ENCODE results near the gene MRPS15.

The MRPS15 gene

DNA sequence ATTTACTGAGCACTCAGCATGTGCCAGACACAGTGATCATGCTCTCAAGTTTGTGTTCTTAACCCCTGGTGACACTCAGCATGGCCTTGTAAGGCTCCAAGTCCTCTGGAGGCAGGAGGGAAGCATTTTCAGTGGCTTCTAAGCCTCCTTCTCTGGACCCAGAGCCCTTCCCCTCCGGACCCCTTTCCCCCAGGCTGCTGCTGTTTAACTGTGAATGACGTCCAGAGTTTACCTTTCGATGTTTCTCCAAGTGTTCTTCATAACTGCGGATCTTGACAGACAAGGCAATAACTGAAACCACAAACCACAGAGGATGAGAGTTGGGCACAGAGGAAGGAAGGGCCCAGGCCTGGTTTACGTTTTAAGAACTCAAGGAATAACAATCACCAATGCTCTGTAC lies 6.5 kb downstream of the MRPS15 start:
- DNase-seq (ENCODE audit: low read depth): no peak

DNA sequence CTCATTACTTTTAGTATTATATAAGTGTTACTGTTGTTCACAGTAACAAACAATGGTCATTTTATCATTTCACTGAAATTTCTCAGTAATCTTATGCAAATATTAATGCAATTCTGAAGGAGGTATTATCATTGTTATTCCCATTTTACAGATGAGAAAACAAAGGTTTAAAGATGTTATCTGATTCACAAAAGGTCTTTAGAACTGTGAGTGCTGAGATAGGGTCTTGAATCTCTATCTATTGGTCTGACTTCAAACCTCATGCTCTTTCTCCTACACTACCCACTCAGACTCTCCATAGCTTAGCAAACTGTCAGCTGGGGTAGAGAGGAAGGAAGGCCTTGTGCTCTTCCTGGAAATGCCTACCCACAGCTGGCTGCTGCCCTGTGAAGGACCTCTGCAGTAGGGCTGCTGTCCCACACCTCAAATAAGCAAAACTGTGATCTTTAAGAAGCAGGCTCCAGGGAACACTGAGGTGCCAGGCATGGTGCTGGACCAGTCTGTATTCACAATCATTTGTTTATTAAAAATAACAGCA lies 7.7 kb downstream of the MRPS15 start:
- DNase-seq (ENCODE audit: low read depth): no peak

GRCh38 chr1:36455386-36455785 lies 8.8 kb downstream of the MRPS15 start:
- DNase-seq (ENCODE audit: low read depth): no peak

DNA sequence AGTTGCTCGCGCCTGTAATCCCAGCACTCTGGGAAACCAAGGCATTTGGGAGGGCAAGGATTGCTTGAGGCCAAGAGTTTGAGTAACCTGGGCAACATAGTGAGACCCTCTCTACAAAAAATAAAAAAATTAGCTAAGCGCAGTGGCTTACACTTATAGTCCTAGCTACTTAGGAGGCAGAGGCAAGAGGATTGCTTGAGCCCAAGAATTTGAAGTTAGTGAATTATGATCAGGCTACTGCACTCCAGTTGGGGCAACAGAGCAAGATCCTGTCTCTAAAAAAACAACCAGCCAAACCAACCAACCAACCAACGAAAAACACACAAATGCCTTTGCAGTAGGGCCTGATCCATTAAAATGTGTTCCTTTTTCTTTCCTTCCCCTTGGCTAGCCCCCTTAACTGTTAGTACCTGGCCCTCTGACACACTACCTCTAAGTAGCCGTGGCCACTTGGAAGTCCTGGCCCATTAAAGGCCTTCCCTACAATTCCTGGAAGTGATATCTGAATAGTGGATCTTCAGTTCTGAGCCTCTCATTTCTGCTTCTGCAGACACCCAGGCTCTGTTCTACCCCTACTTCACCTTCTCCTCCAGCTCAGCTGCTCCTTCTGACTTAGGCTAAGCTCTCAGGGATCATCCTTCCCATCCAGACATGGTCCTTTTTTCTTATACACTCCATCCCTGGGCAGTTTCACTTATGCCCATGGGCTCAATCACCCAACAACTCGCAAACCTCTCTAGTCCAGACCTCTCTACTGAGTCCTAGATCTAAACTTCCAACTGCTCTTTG lies 10.4 kb downstream of the MRPS15 start:
- no peak for DNase-seq (ENCODE audit: low read depth)

DNA sequence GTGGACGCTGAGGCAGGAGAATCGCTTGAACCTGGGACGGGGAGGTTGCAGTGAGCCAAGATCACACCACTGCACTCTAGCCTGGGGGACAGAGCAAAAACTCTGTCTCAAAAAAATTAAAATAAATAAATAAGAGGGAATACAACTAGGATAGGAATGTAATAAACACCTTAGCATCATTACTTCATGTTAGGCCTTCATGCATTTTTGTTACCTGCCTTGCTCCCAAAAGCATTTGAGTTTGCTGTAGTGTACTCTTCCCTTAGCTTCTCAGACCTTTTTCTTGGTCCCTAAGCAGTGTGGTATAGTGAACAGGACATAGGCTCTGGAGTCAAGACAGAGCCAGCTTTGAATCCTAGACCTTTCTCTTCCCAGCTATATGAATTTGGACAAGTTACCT lies 11.1 kb downstream of the MRPS15 start:
- no peak for DNase-seq (ENCODE audit: low read depth)

- no peak for DNase-seq (ENCODE audit: low read depth)
These were observed 13.3 kb downstream of the MRPS15 start for GRCh38 chr1:36450919-36451305.

- DNase-seq (ENCODE audit: low read depth): peak; percentile 81
These were observed 13.8 kb downstream of the MRPS15 start, which contains the start of gene OSCP1 for GRCh38 chr1:36450270-36450918. Gene OSCP1, minus strand, starts transcription at chr1:36450451. Its CDS starts 82 bp downstream, at chr1:36450369.

DNA sequence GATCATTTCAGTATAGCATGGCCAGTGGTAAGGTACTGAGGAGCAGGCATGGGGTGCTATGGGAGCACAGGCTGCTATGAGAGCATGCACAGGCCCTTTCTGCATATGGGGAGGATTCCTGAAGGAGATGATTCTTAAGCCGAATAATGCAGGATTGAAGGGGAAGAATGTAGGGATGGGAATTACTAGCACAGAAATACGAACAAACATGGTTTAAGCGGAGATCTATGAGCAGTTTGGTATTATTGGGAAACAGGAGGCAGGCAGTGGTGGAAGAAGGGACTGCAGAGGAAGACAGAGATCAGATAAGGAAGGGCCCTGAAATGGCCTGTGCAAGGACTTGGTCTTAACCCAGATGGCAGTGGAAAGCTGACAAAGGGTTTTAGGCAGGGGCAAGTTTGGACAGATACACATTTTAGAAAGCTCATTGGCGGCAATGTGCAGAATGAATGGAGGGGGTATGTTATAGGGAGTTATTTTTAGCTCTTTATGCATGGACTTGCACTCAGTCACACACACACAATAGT lies 15.6 kb downstream of the MRPS15 start:
- no peak for DNase-seq (ENCODE audit: low read depth)

DNA sequence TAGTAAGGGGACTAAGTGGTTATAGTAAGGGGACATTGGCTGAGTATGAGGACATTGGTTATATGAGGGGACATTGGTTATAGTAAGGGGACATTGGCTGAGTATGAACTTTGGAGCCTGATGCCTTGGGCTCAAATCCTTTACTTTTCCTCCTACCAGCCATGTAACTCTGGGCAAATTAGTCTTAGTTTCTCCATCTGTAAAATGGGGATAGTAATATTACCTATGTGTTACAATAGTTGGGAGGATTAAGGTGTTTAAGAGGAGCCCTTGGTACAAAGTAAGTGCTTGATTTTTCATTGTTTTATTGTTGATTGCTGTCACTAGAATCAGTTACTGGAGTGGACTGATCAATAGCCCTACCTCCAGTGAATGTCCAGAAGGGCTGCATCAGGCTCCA lies 16.7 kb downstream of the MRPS15 start:
- no peak for DNase-seq (ENCODE audit: low read depth)

DNA sequence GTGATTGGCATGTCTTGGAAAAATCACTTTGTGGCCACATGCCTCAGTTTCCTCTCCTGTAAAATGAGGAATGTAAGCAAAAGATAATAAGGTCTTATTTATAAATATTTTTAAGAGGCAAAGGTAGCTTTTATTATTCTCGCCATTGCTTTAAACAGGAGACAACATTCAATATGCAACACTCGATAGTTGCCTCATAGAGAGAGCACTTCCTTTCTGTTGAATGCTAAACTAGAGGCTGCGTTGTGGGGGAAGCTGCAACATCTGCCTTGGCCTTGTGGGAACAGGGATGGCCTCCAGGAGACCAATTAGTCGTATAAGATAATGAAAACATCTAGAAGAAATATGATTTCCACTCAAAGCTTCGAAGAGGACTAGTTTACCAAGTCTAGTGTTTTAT lies 17.4 kb downstream of the MRPS15 start:
- DNase-seq (ENCODE audit: low read depth): no peak

GRCh38 chr1:36446271-36446670 lies 17.9 kb downstream of the MRPS15 start:
- DNase-seq (ENCODE audit: low read depth): no peak

GRCh38 chr1:36443297-36443696 lies 20.9 kb downstream of the MRPS15 start:
- DNase-seq (ENCODE audit: low read depth): no peak

- DNase-seq (ENCODE audit: low read depth): no peak
These were observed 21.8 kb downstream of the MRPS15 start for GRCh38 chr1:36442337-36442736.

GRCh38 chr1:36440646-36441045 lies 23.5 kb downstream of the MRPS15 start:
- DNase-seq (ENCODE audit: low read depth): no peak

- no peak for DNase-seq (ENCODE audit: low read depth)
These were observed 24.1 kb downstream of the MRPS15 start for GRCh38 chr1:36440044-36440443.

- no peak for DNase-seq (ENCODE audit: low read depth)
These were observed 25.5 kb downstream of the MRPS15 start for GRCh38 chr1:36438715-36439114.

- DNase-seq (ENCODE audit: low read depth): no peak
These were observed 27.4 kb downstream of the MRPS15 start for GRCh38 chr1:36436821-36437220.

GRCh38 chr1:36433102-36433501 lies 31.1 kb downstream of the MRPS15 start:
- no peak for DNase-seq (ENCODE audit: low read depth)

DNA sequence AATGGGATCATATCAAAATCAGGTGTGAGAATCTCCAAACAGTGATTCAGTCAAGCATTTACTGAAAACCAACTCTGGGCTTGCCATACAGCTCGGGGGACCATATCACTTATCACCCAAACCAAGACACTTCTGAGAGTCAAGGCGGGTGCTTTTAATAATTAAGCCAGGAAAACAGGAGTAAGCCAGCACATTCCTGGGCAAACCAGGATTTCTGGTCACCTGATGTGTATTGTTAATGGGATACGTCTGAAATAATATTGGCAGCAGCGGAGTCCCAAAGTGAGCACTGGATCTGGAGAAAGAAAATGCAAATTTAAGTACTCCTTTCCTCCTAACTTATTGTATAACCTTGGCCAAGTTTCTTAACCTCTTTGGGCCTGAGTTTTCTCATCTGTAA lies 31.6 kb downstream of the MRPS15 start:
- no peak for DNase-seq (ENCODE audit: low read depth)

- DNase-seq (ENCODE audit: low read depth): no peak
These were observed 38.4 kb downstream of the MRPS15 start for GRCh38 chr1:36425791-36426190.

GRCh38 chr1:36421649-36422048 lies 42.5 kb downstream of the MRPS15 start:
- DNase-seq (ENCODE audit: low read depth): no peak

- DNase-seq (ENCODE audit: low read depth): peak; percentile 83
These were observed 43.3 kb downstream of the MRPS15 start for GRCh38 chr1:36420836-36421317.

GRCh38 chr1:36420409-36420808 lies 43.8 kb downstream of the MRPS15 start:
- DNase-seq (ENCODE audit: low read depth): no peak

Data from activated T-cell treated with anti-CD3 and anti-CD28 coated beads for 24 hours (primary cell).